ENCODE data around the gene SLC24A3. TPM values are rescaled to one million over a fixed set of nuclear protein-coding genes. Genes with fewer than 3 reads are reported as not detected.

Gene SLC24A3
- total RNA-seq, 8 experiments from 2014 or later: 0.13 to 13.3 (median 7.0) TPM

DNA sequence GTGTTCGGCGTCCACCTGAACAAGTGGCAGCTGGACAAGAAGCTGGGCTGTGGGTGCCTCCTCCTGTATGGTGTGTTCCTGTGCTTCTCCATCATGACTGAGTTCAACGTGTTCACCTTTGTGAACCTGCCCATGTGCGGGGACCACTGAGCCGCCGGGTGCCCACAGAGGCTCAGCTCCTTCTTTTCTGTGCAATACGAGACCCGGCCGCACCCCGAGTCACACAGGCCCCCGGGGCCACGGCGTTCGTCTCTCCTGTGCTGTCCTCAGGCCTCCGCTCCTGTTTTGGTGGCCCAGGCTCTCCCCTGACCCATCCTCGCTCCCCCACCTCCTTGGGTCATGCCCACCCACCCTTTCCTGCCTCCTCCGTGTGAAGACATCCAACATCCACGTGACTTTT lies 508.5 kb downstream of the SLC24A3 start:
- Histone ChIP-seq H3K27ac (no peak overlapping the region), H3K4me1 (replicated peaks in 1 of 2) (no peaks in the 10 kb centered on the region), H3K4me3 (no peak overlapping the region)
- no peak for ATAC-seq (replicated peaks in 6 of 8)
- 80 to 100% (median 88%) methylated on average over 1 to 10 of the region's 18 CpGs; no CpG with 5 or more reads in 4 of the 10 experiments for WGBS, 10 experiments
- in situ Hi-C loops (cut with MboI; ENCODE audit: low pct_unique_long_range_greater_than_20kb in 2 of 9, low sequenced_read_pairs in 9 of 9, unreplicated experiment in 9 of 9): no loop called here

DNA sequence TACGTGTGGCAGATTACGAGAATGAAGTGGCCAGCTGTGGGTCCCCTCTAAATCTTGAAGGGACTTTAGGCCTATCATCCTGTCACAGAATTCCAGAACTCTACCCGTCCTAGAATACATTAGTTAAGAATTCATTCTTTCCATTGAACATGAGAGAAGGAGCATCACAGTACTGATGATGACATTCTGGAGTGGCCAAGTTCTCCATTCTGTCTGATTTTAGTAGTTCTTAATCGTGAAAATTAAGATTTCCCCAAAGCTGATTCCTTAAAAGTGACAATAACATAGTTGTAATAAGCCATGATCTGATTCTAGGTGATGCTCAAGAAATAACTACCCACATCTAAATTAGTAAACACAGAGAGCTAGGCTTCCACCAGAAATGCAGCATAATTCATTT lies 510.6 kb downstream of the SLC24A3 start:
- H3K27ac ChIP-seq: no peak overlapping the region
- H3K4me1 ChIP-seq (replicated peaks in 1 of 2): no peaks in the 10 kb centered on the region
- ATAC-seq (replicated peaks in 6 of 8): no peak
- WGBS, 10 experiments: 35 to 100% (median 85%) methylated on average over 1 to 3 of the region's 4 CpGs
- in situ Hi-C loops (cut with MboI; ENCODE audit: low pct_unique_long_range_greater_than_20kb in 2 of 9, low sequenced_read_pairs in 9 of 9, unreplicated experiment in 9 of 9): no loop called here
- no peak overlapping the region for H3K4me3 ChIP-seq

DNA sequence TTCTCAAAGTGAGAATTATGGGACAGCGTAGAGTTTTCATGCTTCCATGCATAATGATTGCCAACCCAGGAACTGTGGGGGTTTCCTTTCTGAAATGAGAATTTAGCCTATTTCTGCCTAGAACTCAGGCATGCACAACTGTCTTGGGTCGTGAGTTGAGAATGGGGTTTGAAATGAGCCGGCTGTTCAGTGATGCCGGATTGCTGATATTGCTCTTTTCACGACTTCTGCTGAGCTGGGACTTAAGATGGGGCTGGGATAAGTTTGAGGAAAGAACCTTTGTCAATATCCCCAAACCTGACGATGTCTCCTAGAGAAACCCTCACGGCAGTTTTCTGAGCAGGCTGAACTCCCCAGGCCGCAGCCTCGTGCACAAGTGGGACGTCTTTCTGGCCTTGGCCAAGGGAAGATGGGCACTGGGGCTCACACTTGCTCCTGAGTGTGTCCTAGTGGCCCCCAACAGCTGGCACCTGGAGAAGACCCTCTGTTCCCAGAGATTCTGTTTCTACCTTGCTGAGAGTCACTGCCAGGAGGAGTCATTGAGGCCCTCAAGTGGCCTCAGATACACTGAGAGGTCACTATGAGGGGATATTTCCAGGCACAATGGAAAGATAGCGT lies 511.5 kb downstream of the SLC24A3 start:
- no peaks in the 10 kb centered on the region for H3K4me1 ChIP-seq (replicated peaks in 1 of 2)
- 60 to 100% (median 92%) methylated on average over 1 to 10 of the region's 11 CpGs; no CpG with 5 or more reads in 1 of the 10 experiments for WGBS, 10 experiments
- in situ Hi-C loops (cut with MboI; ENCODE audit: low pct_unique_long_range_greater_than_20kb in 2 of 9, low sequenced_read_pairs in 9 of 9, unreplicated experiment in 9 of 9): no loop called here
- no peak overlapping the region for H3K4me3 ChIP-seq
- ATAC-seq (replicated peaks in 6 of 8): no peak
- no peak overlapping the region for H3K27ac ChIP-seq

DNA sequence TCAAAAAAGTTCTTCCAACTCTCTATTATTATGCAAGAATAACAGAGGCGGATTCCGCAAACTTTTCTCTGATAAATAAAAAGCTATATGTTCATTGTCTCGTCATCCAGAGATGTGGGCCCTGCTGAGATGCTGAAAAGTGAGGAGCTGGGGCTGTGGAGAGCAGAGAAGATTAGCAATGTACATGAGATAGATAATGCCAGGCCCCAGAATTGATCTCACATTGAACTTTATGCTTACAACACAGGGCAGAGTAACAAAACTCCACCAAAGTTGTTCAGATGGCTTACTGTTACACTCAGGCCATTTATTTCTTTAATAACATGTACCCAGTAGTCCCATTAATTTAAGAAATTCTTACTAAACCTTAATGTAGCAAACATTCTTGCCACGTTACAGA lies 512.9 kb downstream of the SLC24A3 start:
- WGBS, 10 experiments: 7 to 100% (median 78%) methylated on average over 1 to 3 of the region's 4 CpGs; no CpG with 5 or more reads in 1 of the 10 experiments
- no peak overlapping the region for H3K27ac ChIP-seq
- peak in 3 of 8 experiments; percentile 77 to 82 (median 82) for ATAC-seq (replicated peaks in 6 of 8)
- no peak overlapping the region for H3K4me3 ChIP-seq
- no peaks in the 10 kb centered on the region for H3K4me1 ChIP-seq (replicated peaks in 1 of 2)
- in situ Hi-C loops (cut with MboI; ENCODE audit: low pct_unique_long_range_greater_than_20kb in 2 of 9, low sequenced_read_pairs in 9 of 9, unreplicated experiment in 9 of 9): no loop called here

DNA sequence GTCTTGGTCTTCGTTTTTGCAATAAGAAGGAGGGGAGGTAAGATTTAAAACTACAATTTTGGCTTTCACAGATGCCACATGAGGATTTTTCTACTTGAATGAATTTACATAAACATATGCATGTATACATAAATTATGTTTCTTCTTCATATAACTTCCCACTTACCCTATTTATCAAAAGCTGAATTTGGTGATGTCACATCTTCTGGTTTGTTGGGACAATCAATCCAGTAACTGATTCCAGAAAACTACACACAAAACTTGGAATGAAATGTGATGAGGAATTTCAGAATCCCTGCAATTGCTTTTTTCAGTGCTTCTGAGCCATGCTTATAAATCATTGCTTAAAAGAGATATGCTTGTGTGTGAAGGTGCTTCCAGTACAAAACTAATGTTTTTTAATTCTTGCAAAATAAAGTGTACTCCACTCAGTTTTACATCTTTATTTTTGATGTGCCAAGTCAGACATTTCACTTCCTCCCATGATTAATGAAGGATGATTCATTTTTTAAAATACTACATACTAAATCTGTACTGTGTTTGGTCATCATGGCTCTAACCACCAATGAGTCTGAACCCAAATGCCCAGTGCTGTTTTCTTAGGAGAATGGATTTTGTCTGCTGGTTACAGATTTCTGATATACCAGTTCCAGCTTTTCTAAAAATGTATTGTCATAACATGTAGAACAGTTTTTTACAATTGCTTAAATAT lies 513.5 kb downstream of the SLC24A3 start:
- whole genome bisulfite sequencing, 10 experiments: 0 to 100% (median 60%) methylated on average over 1 of the region's 1 CpG; no CpG with 5 or more reads in 1 of the 10 experiments
- in situ Hi-C loops (cut with MboI; ENCODE audit: low pct_unique_long_range_greater_than_20kb in 2 of 9, low sequenced_read_pairs in 9 of 9, unreplicated experiment in 9 of 9): no loop called here
- Histone ChIP-seq H3K27ac (no peak overlapping the region), H3K4me1 (replicated peaks in 1 of 2) (no peaks in the 10 kb centered on the region), H3K4me3 (no peak overlapping the region)
- peak in 3 of 8 experiments; percentile 50 to 74 (median 62) for ATAC-seq (replicated peaks in 6 of 8)

DNA sequence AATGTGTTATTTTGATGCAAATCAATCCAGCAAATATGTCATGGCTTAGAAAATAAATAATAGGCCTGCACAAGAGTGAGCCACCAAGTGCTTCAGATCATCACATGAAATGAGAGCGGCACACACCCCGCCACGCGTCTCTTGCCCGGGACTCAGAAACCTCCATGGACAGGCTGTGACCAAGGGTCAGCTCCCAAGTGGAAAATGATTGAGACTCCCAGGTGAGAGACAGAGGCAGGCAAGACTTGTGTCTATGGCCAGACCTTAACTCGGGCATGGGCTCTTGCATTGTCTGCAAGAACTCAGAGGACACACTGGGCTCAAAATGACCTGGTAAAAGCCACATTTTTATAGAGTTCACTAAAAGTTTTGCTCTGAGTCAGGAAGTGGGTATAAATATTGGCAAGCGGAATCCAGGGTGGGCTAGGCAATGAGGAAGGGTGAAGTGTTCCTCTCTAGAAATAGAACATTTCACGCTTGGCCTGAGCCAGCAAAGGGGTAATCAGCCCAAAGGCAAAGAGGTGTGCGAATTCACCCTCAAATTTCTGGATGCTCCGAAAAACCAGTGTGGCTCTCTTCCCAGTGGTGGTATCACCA lies 514.9 kb downstream of the SLC24A3 start:
- Histone ChIP-seq H3K4me3 (no peak overlapping the region), H3K4me1 (replicated peaks in 1 of 2) (no peaks in the 10 kb centered on the region), H3K27ac (no peak overlapping the region)
- ATAC-seq (replicated peaks in 6 of 8): no peak
- WGBS, 10 experiments: 60 to 100% (median 98%) methylated on average over 1 to 10 of the region's 10 CpGs; no CpG with 5 or more reads in 1 of the 10 experiments
- in situ Hi-C loops (cut with MboI; ENCODE audit: low pct_unique_long_range_greater_than_20kb in 2 of 9, low sequenced_read_pairs in 9 of 9, unreplicated experiment in 9 of 9): no loop called here

DNA sequence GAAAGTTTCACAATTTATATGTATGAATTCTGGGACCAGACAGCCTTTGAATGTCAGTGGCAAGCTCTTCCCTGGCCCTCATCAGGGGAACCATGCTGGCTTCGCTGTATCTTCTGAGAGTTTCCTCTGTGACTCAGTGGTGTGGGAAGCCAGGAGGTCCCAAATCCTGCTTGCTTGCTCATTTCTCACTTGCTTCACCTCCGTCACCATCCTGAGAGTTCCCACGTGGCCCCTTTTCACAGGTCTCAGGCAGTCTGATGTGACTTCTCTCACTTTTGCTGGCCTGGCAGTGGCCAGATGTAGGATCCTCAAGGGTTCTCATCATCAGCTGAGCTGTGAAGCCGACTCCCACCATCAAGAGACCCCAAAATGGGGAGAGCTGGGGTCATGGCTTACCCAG lies 517.2 kb downstream of the SLC24A3 start:
- H3K27ac ChIP-seq: no peak overlapping the region
- peaks cover 1 to 2% of the 10 kb centered on the region in 2 donors for H3K4me1 ChIP-seq (replicated peaks in 1 of 2)
- WGBS, 10 experiments: 86 to 100% (median 100%) methylated on average over 1 to 2 of the region's 4 CpGs; no CpG with 5 or more reads in 4 of the 10 experiments
- in situ Hi-C loops (cut with MboI; ENCODE audit: low pct_unique_long_range_greater_than_20kb in 2 of 9, low sequenced_read_pairs in 9 of 9, unreplicated experiment in 9 of 9): no loop called here
- H3K4me3 ChIP-seq: no peak overlapping the region
- no peak for ATAC-seq (replicated peaks in 6 of 8)

DNA sequence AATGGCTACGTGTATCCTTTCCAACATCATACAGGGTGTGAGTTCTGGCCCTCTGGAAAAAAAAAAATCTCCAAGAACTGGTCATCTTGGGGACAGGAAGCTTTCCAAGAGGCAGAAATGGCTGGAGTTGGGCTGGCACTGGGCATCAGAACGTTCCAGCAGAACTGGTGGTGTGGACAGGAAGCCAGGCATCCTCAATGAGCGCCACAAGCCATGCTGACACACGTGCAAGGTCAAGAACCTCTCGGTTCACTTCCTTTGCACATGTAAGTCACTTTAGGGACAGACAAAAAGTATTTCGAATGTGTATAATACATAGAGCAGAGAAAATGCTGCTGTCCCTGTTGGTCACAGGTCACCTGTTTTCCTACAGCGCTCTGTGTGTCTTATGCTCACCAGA lies 518.3 kb downstream of the SLC24A3 start:
- ATAC-seq (replicated peaks in 6 of 8): no peak
- 67 to 100% (median 90%) methylated on average over 1 to 6 of the region's 7 CpGs; no CpG with 5 or more reads in 1 of the 10 experiments for WGBS, 10 experiments
- in situ Hi-C loops (cut with MboI; ENCODE audit: low pct_unique_long_range_greater_than_20kb in 2 of 9, low sequenced_read_pairs in 9 of 9, unreplicated experiment in 9 of 9): no loop called here
- no peak overlapping the region for H3K27ac ChIP-seq
- H3K4me3 ChIP-seq: no peak overlapping the region
- H3K4me1 ChIP-seq (replicated peaks in 1 of 2): peaks cover 10 to 11% of the 10 kb centered on the region in 2 donors

DNA sequence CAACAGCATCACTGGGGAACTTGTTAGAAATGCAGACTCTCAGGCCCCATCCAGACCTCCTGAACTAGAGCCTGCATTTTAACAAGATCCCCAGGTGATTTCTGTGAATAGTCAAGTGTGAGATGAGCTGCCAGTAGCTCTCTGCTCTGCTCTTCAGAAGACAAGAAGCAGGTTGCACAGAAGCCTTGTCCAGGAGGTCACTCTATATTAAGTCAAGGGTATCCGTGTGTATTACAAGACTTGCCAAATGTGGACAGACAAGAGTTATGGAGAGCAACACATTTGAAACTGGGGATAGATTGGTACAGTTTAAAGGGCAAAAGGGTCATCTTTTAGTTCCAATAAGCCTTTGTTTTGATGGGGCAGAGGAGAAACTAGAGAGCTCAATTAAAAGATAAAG lies 522.4 kb downstream of the SLC24A3 start:
- no peak for ATAC-seq (replicated peaks in 6 of 8)
- 71 to 86% methylated on average over 1 of the region's 1 CpG; no CpG with 5 or more reads in 8 of the 10 experiments for WGBS, 10 experiments
- peaks cover 19 to 22% of the 10 kb centered on the region in 2 donors for H3K4me1 ChIP-seq (replicated peaks in 1 of 2)
- in situ Hi-C loops (cut with MboI; ENCODE audit: low pct_unique_long_range_greater_than_20kb in 2 of 9, low sequenced_read_pairs in 9 of 9, unreplicated experiment in 9 of 9): no loop called here
- H3K27ac ChIP-seq: no peak overlapping the region
- no peak overlapping the region for H3K4me3 ChIP-seq

DNA sequence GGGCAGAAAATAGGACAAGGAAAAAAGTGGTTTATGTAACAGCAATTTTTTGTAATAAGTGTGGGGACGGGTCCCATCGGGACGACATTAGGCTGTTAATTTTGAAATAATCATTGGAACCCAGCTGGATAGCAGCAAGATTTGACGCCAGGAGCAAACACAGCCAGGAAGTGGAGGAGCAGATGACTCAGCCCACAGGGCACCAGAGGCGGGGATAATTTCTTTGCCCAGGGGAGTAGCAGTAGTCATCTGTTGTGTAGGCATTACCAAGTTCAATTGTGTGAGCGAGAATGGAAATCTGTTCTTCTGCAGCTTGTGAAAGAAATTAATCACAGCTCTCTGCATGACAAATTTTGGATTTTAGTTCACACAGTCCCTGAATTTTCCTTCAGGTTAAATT lies 523.0 kb downstream of the SLC24A3 start:
- H3K27ac ChIP-seq: peak overlapping the region in 1 of 2 donors; percentile 33
- WGBS, 10 experiments: 0 to 67% (median 30%) methylated on average over 1 to 6 of the region's 6 CpGs
- peak; percentile 88 to 100 (median 100) for ATAC-seq (replicated peaks in 6 of 8)
- no peak overlapping the region for H3K4me3 ChIP-seq
- peaks cover 19 to 22% of the 10 kb centered on the region in 2 donors for H3K4me1 ChIP-seq (replicated peaks in 1 of 2)
- in situ Hi-C loops (cut with MboI; ENCODE audit: low pct_unique_long_range_greater_than_20kb in 2 of 9, low sequenced_read_pairs in 9 of 9, unreplicated experiment in 9 of 9): no loop called here

DNA sequence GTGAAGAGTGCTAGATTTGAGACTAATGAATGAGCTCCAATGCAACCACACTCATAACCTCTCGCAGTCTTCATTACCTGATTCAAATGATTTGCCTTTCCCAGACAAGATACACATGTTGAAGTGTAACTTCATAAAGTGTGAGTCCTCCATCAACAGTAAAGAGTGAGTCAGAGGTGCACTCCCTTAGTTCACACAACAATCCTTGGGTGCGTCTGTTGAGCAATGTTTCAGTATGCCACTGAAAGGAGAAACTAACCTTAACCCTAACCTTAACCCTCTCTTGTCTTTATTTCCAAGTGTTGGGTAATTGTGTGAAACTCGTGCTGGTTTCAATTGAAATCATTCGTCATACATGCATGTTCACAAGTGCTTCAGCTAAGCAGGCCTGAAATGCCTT lies 524.6 kb downstream of the SLC24A3 start:
- Histone ChIP-seq H3K27ac (no peak overlapping the region), H3K4me1 (replicated peaks in 1 of 2) (peaks cover 19 to 22% of the 10 kb centered on the region in 2 donors), H3K4me3 (no peak overlapping the region)
- WGBS, 10 experiments: 0 to 67% (median 41%) methylated on average over 1 to 4 of the region's 4 CpGs; no CpG with 5 or more reads in 1 of the 10 experiments
- ATAC-seq (replicated peaks in 6 of 8): peak in 3 of 8 experiments; percentile 4 to 85 (median 85)
- in situ Hi-C loops (cut with MboI; ENCODE audit: low pct_unique_long_range_greater_than_20kb in 2 of 9, low sequenced_read_pairs in 9 of 9, unreplicated experiment in 9 of 9): no loop called here

DNA sequence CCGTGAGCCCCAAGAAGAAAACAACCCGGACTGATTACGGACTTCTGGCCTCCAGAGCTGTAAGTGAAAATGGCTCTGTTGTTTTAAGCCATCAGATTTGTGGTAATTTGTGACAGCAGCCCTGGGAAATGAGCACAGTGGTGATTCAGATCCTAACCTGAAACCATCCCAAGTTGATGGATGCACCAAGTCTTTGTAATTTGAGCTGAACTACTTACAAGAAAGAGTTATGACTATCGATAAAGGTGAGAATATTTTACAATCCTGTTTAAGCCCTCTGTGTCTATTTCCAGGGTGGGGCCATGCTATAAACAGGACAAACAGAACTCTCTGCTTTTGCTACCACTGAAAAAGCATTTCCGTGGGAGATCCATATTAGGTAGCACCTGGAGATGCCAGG lies 526.5 kb downstream of the SLC24A3 start:
- WGBS, 10 experiments: 64 to 100% (median 89%) methylated on average over 2 to 5 of the region's 5 CpGs; no CpG with 5 or more reads in 3 of the 10 experiments

DNA sequence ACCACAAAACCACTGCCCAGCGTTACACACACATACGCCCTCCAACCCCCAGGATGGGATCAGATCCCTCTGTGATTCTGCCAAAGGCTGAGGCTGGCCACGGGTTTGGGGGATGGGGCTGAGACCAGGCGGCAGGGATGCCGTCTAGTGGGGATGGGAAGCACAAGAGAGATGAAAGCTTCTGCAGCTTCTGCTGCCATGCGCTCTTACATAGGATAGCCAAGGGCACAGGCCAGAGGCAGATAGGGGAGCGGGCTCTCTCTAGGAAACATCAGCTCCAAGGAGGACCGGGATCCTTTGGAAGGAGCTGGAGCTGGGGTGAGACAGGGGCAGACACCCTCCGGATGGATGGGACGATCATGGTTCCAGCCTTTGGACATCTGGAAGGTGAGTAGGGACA lies 526.9 kb downstream of the SLC24A3 start:
- in situ Hi-C loops (cut with MboI; ENCODE audit: low pct_unique_long_range_greater_than_20kb in 2 of 9, low sequenced_read_pairs in 9 of 9, unreplicated experiment in 9 of 9): no loop called here
- ATAC-seq (replicated peaks in 6 of 8): no peak
- WGBS, 10 experiments: 92 to 100% (median 97%) methylated on average over 2 to 6 of the region's 10 CpGs; no CpG with 5 or more reads in 6 of the 10 experiments

More for the DNA sequence above, 526.5 kb downstream of the SLC24A3 start:
- ATAC-seq (replicated peaks in 6 of 8): no peak
- in situ Hi-C loops (cut with MboI; ENCODE audit: low pct_unique_long_range_greater_than_20kb in 2 of 9, low sequenced_read_pairs in 9 of 9, unreplicated experiment in 9 of 9): no loop called here
- no peak overlapping the region for H3K27ac ChIP-seq
- H3K4me3 ChIP-seq: no peak overlapping the region
- peaks cover 19 to 22% of the 10 kb centered on the region in 2 donors for H3K4me1 ChIP-seq (replicated peaks in 1 of 2)

More for the DNA sequence above, 526.9 kb downstream of the SLC24A3 start:
- Histone ChIP-seq H3K4me3 (no peak overlapping the region), H3K27ac (no peak overlapping the region), H3K4me1 (replicated peaks in 1 of 2) (peaks cover 19 to 22% of the 10 kb centered on the region in 2 donors)

All from motor neuron (in vitro differentiated cells).